Gastrocnemius medialis (tissue), 4 donors: ENCODE results near the gene LMX1A.

ENCODE experiments used
- POLR2A ChIP-seq, 2 donors: fragments of 450-650 bp; IDR thresholded peaks; one replicate each; pipeline ENCODE4 v1.6.1; 2017; ENCODE audit warnings: antibody characterized with exemption in 2 of 2, mild to moderate bottlenecking in 2 of 2, moderate library complexity in 2 of 2
- TF ChIP-seq, protein P1 (sequence below), 5 experiments: fragments of 450-650 bp in 3 of 5; fragments of 200-600 bp in 2 of 5; sonication (generic) in 2 of 5; IDR thresholded peaks in 4 of 5; conservative IDR thresholded peaks in 1 of 5; 1 replicate in 4 of 5; 2 replicates in 1 of 5; pipeline ENCODE4 v1.5.1; 2016 to 2019; ENCODE audit warnings: antibody characterized with exemption in 5 of 5, mild to moderate bottlenecking in 3 of 5, moderate library complexity in 3 of 5

DNA sequence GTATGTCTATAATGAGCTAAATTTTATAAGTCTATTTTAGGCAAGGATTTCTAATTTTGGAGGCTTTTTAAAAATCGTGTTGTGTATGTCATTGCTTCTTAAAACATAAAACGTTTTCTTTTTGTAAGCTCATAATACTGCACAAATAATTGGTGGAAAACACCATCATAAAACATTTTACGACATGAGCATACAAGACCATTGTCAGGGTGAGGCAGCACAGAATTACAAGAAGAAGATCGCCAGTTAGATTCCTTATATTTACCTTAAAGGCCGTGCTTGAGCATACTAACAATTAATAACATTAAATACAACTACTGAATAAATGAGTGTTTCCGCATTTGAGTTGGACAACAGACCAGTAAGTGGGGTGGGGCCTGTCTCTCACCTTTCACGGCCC is 19.1 kb upstream of the LMX1A start:
- TF ChIP-seq, protein P1, sequence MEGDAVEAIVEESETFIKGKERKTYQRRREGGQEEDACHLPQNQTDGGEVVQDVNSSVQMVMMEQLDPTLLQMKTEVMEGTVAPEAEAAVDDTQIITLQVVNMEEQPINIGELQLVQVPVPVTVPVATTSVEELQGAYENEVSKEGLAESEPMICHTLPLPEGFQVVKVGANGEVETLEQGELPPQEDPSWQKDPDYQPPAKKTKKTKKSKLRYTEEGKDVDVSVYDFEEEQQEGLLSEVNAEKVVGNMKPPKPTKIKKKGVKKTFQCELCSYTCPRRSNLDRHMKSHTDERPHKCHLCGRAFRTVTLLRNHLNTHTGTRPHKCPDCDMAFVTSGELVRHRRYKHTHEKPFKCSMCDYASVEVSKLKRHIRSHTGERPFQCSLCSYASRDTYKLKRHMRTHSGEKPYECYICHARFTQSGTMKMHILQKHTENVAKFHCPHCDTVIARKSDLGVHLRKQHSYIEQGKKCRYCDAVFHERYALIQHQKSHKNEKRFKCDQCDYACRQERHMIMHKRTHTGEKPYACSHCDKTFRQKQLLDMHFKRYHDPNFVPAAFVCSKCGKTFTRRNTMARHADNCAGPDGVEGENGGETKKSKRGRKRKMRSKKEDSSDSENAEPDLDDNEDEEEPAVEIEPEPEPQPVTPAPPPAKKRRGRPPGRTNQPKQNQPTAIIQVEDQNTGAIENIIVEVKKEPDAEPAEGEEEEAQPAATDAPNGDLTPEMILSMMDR (IDR thresholded peaks at IDR 0.05 in 4 of 5, conservative IDR thresholded peaks at IDR 0.05 in 1 of 5), result no peak
- TF ChIP-seq POLR2A (IDR thresholded peaks at IDR 0.05), result no peak
